Mucosa of descending colon (tissue), 3 donors: Measurements from ENCODE around the gene PAQR9. TPM values are rescaled to one million over a fixed set of nuclear protein-coding genes. Genes with fewer than 3 reads are reported as not detected.

ENCODE experiments used
- ATAC-seq: fragments of 200-7000 bp; cut with Tn5 transposase; one replicate; pipeline ENCODE4 v1.9.1; 2020; ENCODE audit warnings: mild to moderate bottlenecking, moderate library complexity
- DNase-seq, 3 donors: peaks; one replicate each; pipeline ENCODE4 v3.0.0-alpha.2; 2020
- H3K36me3 ChIP-seq: fragments of 200-600 bp; one replicate; pipeline ENCODE4 v1.8.0; 2021; ENCODE audit warnings: low read depth, mild to moderate bottlenecking
- H3K4me1 ChIP-seq: fragments of 200-600 bp; one replicate; pipeline ENCODE4 v1.8.0; 2021; ENCODE audit warnings: low read depth, mild to moderate bottlenecking
- H3K4me3 ChIP-seq: fragments of 200-600 bp; one replicate; pipeline ENCODE4 v1.8.0; 2021; ENCODE audit warnings: mild to moderate bottlenecking
- H3K9me3 ChIP-seq: fragments of 200-600 bp; one replicate; pipeline ENCODE4 v1.8.0; 2021; ENCODE audit warnings: mild to moderate bottlenecking
- CTCF ChIP-seq: fragments of 200-600 bp; IDR thresholded peaks from one replicate; pipeline ENCODE4 v1.8.0; 2022; ENCODE audit warnings: antibody characterized with exemption, mild to moderate bottlenecking
- intact Hi-C, 2 donors: fragments of 100-400 bp; cut with DNase I in 1 of 2; cut with micrococcal nuclease in 1 of 2; formaldehyde crosslinking; loops; one replicate each; pipeline versions ENCODE4 v1.11.0 to v1.11.1; 2022; cut with DNase I, micrococcal nuclease
- total RNA-seq, 3 donors: library from RNA; stranded (reverse); fragmentation: NEBNext Ultra II Directional in 2 of 3; extraction: Animal tissue kit (Norgen Biotek cat#: 25700) in 2 of 3; gene quantifications; one replicate each; pipeline versions ENCODE4 v1.2.1 to v1.2.4, GENCODE V29; 2021 to 2023
- donor health status: DM: no; HTN: no; CAD: no; lungs with moderate emphysema.
- donor health status: DM: no; HTN: no; CAD: no.
- donor health status: DM: no; HTN: yes; CAD: no.

Gene PAQR9
- total RNA-seq, 3 donors from 2014 or later, result not detected

- Histone ChIP-seq H3K9me3 (no peaks in the 10 kb centered on the region), H3K36me3 (no peaks in the 10 kb centered on the region), H3K4me1 (no peaks in the 10 kb centered on the region), H3K4me3 (no peak overlapping the region)
- DNase-seq, result no peak
- TF ChIP-seq CTCF, result no peak
- ATAC-seq, result no peak
- intact Hi-C loops, result no loop called here
These were observed 21.9 kb downstream of the PAQR9 start for GRCh38 chr3:142941373-142942123.

GRCh38 chr3:142940472-142940871, 23.0 kb downstream of the PAQR9 start:
- Histone ChIP-seq H3K4me1 (no peaks in the 10 kb centered on the region), H3K36me3 (no peaks in the 10 kb centered on the region), H3K4me3 (no peak overlapping the region), H3K9me3 (no peaks in the 10 kb centered on the region)
- ATAC-seq, result no peak
- intact Hi-C loops, result no loop called here
- no peak for TF ChIP-seq CTCF
- DNase-seq, result no peak

- H3K36me3 ChIP-seq, result no peaks in the 10 kb centered on the region
- intact Hi-C loops, result no loop called here
These were observed 23.5 kb downstream of the PAQR9 start for GRCh38 chr3:142940000-142940399.

GRCh38 chr3:142935963-142936362, 27.5 kb downstream of the PAQR9 start:
- H3K9me3 ChIP-seq, result no peaks in the 10 kb centered on the region
- intact Hi-C loops, result no loop called here
- TF ChIP-seq CTCF, result no peak
- no peaks in the 10 kb centered on the region for H3K36me3 ChIP-seq
- ATAC-seq, result peak; percentile 91
- DNase-seq, result peak in 1 of 3 donors; percentile 35
- H3K4me3 ChIP-seq, result no peak overlapping the region
- no peaks in the 10 kb centered on the region for H3K4me1 ChIP-seq

More at GRCh38 chr3:142940000-142940399, 23.5 kb downstream of the PAQR9 start:
- H3K4me1 ChIP-seq, result no peaks in the 10 kb centered on the region
- H3K9me3 ChIP-seq, result no peaks in the 10 kb centered on the region
- no peak for TF ChIP-seq CTCF
- no peak overlapping the region for H3K4me3 ChIP-seq
- ATAC-seq, result no peak
- no peak for DNase-seq

- no peak for TF ChIP-seq CTCF
- Histone ChIP-seq H3K9me3 (no peaks in the 10 kb centered on the region), H3K4me1 (peaks cover 5% of the 10 kb centered on the region), H3K4me3 (no peak overlapping the region), H3K36me3 (no peaks in the 10 kb centered on the region)
- DNase-seq, result no peak
- intact Hi-C loops, result no loop called here
- no peak for ATAC-seq
These were observed 28.6 kb downstream of the PAQR9 start for GRCh38 chr3:142934887-142935269.
